SIG-M5 treated with dmso at 0.1 percent for 504 hours (cell line): Measurements from ENCODE around the gene TRAPPC13.
"Not testable (repeated sequence)": the region's sequence is repeated elsewhere in the genome, so short reads cannot be mapped to it uniquely, and the experiment has no call there.

ENCODE experiments used
- DNase-seq: peaks from one replicate; lab custom pipeline; 2025; ENCODE audit not compliant: unreplicated experiment; lab: John Stamatoyannopoulos, UW

The TRAPPC13 gene

GRCh38 chr5:65624571-65625555, at the start of gene TRAPPC13, which contains the start of gene SHLD3:
TSS of gene TRAPPC13 (plus strand) at chr5:65625027. CDS start at chr5:65625061, 34 bp downstream.
TSS of gene SHLD3 (plus strand) at chr5:65625027. CDS start at chr5:65629588, 4,561 bp downstream.
- DNase-seq, result peak; percentile 94

GRCh38 chr5:65577141-65577540, 47.7 kb upstream of the TRAPPC13 start:
- no peak for DNase-seq

- DNase-seq, result no peak
These were observed 36.1 kb upstream of the TRAPPC13 start for GRCh38 chr5:65588694-65589093.

- not testable (repeated sequence) for DNase-seq
These were observed 23.1 kb upstream of the TRAPPC13 start for GRCh38 chr5:65601761-65602160.

GRCh38 chr5:65611524-65611923, 13.3 kb upstream of the TRAPPC13 start:
- no peak for DNase-seq

GRCh38 chr5:65612298-65612907, 12.4 kb upstream of the TRAPPC13 start:
- no peak for DNase-seq

GRCh38 chr5:65620021-65620420, 4.8 kb upstream of the TRAPPC13 start:
- DNase-seq, result no peak

GRCh38 chr5:65621961-65622360, 2.9 kb upstream of the TRAPPC13 start:
- not testable (repeated sequence) for DNase-seq

GRCh38 chr5:65623482-65623881, 1.3 kb upstream of the TRAPPC13 start:
- no peak for DNase-seq

GRCh38 chr5:65624025-65624570, 729 bp upstream of the TRAPPC13 start, which contains the start of gene TRIM23:
TSS of gene TRIM23 (minus strand) at chr5:65624333. CDS start at chr5:65624274, 59 bp downstream.
- peak; percentile 91 for DNase-seq

- no peak for DNase-seq
These were observed 916 bp downstream of the TRAPPC13 start for GRCh38 chr5:65625743-65626142.

- DNase-seq, result no peak
These were observed 6.2 kb downstream of the TRAPPC13 start for GRCh38 chr5:65630981-65631380.

- no peak for DNase-seq
These were observed 15.4 kb downstream of the TRAPPC13 start for GRCh38 chr5:65640240-65640639.

GRCh38 chr5:65646938-65647337, 22.1 kb downstream of the TRAPPC13 start:
- no peak for DNase-seq

- no peak for DNase-seq
These were observed 23.1 kb downstream of the TRAPPC13 start for GRCh38 chr5:65647941-65648340.

GRCh38 chr5:65651144-65651543, 26.3 kb downstream of the TRAPPC13 start:
- DNase-seq, result no peak

- no peak for DNase-seq
These were observed 29.9 kb downstream of the TRAPPC13 start for GRCh38 chr5:65654713-65655112.

- no peak for DNase-seq
These were observed 39.1 kb downstream of the TRAPPC13 start for GRCh38 chr5:65663804-65664521.

- DNase-seq, result peak; percentile 63
These were observed 43.9 kb downstream of the TRAPPC13 start for GRCh38 chr5:65668696-65669095.

GRCh38 chr5:65672796-65673195, 48.0 kb downstream of the TRAPPC13 start:
- peak; percentile 39 for DNase-seq

GRCh38 chr5:65674749-65675148, 49.9 kb downstream of the TRAPPC13 start:
- no peak for DNase-seq
